GM12872 (cell line): Measurements from ENCODE around the gene LRRC71.

Experiments
- CTCF ChIP-seq: IDR thresholded peaks from 3 replicates; pipeline ENCODE4 v1.5.1; 2011; ENCODE audit warnings: low read depth, mild to moderate bottlenecking, low read length, moderate library complexity; ENCODE audit not compliant: insufficient read depth

LRRC71 gene

GRCh38 chr1:156957634-156958033 lies 37.2 kb downstream of the LRRC71 start:
- TF ChIP-seq CTCF, result no peak

GRCh38 chr1:156958247-156958714 lies 37.8 kb downstream of the LRRC71 start:
- TF ChIP-seq CTCF, result no peak

DNA sequence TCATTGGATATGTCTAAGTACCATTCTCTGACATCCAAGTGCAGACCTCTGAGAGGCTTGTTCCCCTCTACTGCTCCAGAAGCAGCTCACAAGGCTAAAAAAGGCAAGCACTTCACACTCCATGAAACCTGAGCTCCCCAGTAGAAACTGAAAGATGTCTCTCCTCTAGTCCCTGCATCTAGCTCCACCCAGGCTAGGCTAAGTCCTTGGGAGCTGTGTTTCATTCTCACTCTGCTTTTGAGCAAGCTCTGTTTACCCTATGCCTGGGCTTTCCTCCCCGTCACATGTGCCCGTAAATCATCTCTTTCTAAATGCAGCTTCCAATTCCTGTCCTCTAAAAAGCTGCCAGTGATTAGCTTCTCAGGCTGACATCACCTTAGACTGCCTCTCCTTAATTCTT lies 39.0 kb downstream of the LRRC71 start:
- TF ChIP-seq CTCF, result no peak

GRCh38 chr1:156959925-156960324 lies 39.5 kb downstream of the LRRC71 start:
- TF ChIP-seq CTCF, result no peak

DNA sequence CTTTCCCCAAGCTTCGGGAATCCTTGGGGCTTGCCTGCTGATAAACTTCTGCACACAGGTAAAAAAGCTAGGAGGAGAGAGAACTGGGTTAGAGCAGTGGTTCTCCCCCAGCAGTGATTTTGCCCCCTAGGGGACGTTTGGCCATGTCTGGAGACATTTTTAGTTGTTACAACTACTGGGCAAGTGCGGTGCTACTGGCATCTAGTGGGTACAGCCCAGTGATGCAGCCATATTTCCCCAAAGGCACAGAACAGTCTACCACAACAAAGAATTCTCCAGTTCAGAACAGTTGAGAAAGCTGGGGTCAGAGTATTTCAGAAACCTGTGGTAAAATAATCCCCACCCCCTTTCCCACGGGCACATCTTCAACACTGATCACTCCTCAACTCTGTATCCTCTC lies 41.3 kb downstream of the LRRC71 start:
- TF ChIP-seq CTCF, result peak; percentile 60

DNA sequence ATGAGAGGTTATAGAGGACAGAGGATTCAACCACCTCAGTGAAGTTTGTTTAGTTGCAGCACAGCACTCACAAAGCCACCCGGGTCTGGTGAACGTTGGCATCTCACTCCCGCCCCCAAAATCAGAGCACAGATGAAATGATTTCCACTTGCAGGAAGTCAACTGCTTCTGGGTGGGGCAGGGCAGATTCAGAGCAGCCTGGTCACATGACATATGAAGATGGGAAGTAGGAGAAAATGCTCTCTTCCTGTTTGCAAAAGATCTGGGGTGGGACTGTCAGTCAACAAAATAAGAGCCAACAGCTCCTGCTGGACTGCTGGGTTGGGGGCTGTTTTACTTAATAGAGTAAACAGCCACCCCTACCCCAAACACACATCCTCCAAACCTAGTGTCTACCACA lies 43.2 kb downstream of the LRRC71 start:
- no peak for TF ChIP-seq CTCF

DNA sequence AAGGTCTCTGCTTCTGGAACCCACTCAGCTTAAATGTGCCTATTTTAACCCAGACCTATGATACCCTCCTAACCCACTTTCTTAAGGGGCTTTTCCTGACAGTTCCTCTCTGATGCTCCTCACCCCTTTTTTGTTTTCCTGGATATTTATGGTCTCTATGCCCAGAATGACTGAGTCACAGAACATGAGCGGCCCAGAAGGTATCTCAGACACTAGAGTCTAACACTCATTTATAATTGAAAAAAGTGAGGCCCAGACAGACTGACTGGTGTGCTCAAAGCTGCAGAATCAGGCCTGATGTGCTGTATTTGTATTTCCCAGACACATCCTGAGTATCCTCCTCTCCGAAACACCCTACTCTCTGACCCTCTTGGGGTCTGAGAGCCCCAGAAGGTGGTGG lies 44.0 kb downstream of the LRRC71 start:
- TF ChIP-seq CTCF, result no peak

DNA sequence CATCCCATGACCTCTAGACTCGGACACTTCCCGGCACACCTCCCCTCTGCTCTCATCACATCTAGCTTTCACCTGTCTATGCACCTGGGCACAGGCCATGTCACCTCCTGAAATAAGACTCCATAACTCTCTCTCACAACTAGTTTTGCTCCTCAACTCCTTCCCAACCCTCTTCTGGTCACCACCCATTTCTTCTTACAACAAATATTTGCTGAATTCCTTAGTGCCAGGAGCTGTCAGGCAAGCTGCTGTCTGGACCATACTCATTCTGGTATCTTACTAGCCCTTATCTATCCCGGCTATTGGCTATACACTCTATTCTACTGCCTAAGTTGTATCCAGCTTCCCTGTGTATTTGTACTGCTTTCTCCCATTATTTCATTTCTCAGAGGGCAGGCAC lies 49.1 kb downstream of the LRRC71 start:
- TF ChIP-seq CTCF, result no peak
